Uterus (tissue), 4 donors: ENCODE results near the gene MUC20. TPM values are rescaled to one million over a fixed set of nuclear protein-coding genes. Genes with fewer than 3 reads are reported as not detected.
A peak's percentile ranks its signal among the peaks of the same experiment; 100 is the strongest.

Experiments used
- DNase-seq, 2 donors: peaks; one replicate each; pipeline ENCODE4 v3.0.0-alpha.2; 2019 to 2020
- H3K27ac ChIP-seq, 2 donors: fragments of 200-600 bp; sonication (generic); 1 replicate in 1 of 2; 2 replicates in 1 of 2; pipeline ENCODE4 v1.5.1; 2016 to 2018
- H3K27me3 ChIP-seq, 2 donors: fragments of 200-600 bp; sonication (generic); one replicate each; pipeline ENCODE4 v1.5.1; 2018 to 2019; ENCODE audit warnings: control low read depth in 1 of 2
- H3K36me3 ChIP-seq, 2 donors: fragments of 200-600 bp; sonication (generic); one replicate each; pipeline ENCODE4 v1.5.1; 2019; ENCODE audit warnings: control low read depth in 1 of 2
- H3K4me1 ChIP-seq, 2 donors: fragments of 200-600 bp; sonication (generic); one replicate each; pipeline ENCODE4 v1.5.1; 2018 to 2019; ENCODE audit warnings: control low read depth in 1 of 2
- H3K4me3 ChIP-seq, 2 donors: fragments of 200-600 bp; sonication (generic); 1 replicate in 1 of 2; 2 replicates in 1 of 2; pipeline ENCODE4 v1.5.1; 2018 to 2019; ENCODE audit warnings: mild to moderate bottlenecking in 1 of 2
- H3K9me3 ChIP-seq, 2 donors: fragments of 200-600 bp; sonication (generic); one replicate each; pipeline ENCODE4 v1.5.1; 2019; ENCODE audit warnings: control low read depth in 1 of 2
- POLR2A ChIP-seq, 2 donors: fragments of 450-650 bp; IDR thresholded peaks; one replicate each; pipeline ENCODE4 v1.6.1; 2016; ENCODE audit warnings: antibody characterized with exemption in 2 of 2, mild to moderate bottlenecking in 1 of 2, moderate library complexity in 1 of 2
- intact Hi-C: fragments of 100-400 bp; cut with DNase I; formaldehyde crosslinking; loops from one replicate; pipeline ENCODE4 v1.15.1; 2023; ENCODE audit warnings: low total_unique reads
- total RNA-seq, 4 donors: library from RNA; depleted of rRNA in 3 of 4; stranded (reverse); fragments of >200 nt in 3 of 4; gene quantifications; one replicate each; pipeline versions ENCODE4 v1.1.0 to v1.2.4, GENCODE V29; 2014 to 2023
- TF ChIP-seq, protein P1 (sequence below), 4 experiments: fragments of 200-600 bp in 2 of 4; fragments of 450-650 bp in 2 of 4; sonication (generic) in 2 of 4; IDR thresholded peaks; one replicate each; pipeline ENCODE4 v1.5.1; 2016 to 2019; ENCODE audit warnings: antibody characterized with exemption in 4 of 4, mild to moderate bottlenecking in 2 of 4, moderate library complexity in 1 of 4
- donor health status: DM: yes; HTN: yes; CAD: no.

The MUC20 gene
- total RNA-seq, 4 donors from 2014 or later, result 0.29 to 17.6 (median 4.4) TPM

DNA sequence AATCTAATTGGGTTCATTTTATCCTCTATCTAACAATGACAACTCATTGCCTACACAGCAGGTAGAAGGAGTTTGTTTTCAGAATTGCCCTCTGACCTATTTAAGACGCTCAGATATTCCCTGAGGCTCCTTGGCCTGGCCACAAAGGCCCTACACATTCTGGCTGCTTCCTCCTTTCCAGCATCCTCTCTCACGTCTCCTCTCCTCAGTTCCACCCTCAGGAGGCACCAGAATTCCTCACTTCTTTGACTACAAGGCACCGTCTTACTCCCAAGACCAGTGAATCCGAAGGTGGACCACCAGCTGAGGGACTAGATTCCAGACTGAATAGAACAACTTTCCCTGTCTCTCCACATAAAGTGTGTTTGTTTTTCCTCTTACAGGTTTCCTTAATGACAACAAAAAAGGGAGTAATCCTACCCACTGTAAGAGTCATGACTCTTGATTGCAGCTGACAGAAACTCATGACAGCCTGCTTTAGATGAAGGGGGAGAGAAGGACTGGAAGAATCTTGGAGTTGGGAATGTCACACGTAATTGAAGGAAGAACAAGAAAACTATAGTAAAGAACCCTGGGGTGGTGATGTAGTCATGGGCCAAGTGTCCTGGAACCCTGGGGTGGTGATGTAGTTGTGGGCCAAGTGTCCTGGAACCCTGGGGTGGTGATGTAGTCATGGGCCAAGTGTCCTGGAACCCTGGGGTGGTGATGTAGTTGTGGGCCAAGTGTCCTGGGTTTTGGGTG lies 22.0 kb upstream of the MUC20 start:
- Histone ChIP-seq H3K36me3 (no peaks in the 10 kb centered on the region), H3K4me3 (no peak overlapping the region), H3K4me1 (peaks cover 0 to 3% of the 10 kb centered on the region in 2 donors), H3K27me3 (no peaks in the 10 kb centered on the region), H3K27ac (peak overlapping the region in 1 of 2 donors; percentile 2), H3K9me3 (no peaks in the 10 kb centered on the region)
- no peak for DNase-seq
- intact Hi-C loops, result no loop called here
- TF ChIP-seq, protein P1, sequence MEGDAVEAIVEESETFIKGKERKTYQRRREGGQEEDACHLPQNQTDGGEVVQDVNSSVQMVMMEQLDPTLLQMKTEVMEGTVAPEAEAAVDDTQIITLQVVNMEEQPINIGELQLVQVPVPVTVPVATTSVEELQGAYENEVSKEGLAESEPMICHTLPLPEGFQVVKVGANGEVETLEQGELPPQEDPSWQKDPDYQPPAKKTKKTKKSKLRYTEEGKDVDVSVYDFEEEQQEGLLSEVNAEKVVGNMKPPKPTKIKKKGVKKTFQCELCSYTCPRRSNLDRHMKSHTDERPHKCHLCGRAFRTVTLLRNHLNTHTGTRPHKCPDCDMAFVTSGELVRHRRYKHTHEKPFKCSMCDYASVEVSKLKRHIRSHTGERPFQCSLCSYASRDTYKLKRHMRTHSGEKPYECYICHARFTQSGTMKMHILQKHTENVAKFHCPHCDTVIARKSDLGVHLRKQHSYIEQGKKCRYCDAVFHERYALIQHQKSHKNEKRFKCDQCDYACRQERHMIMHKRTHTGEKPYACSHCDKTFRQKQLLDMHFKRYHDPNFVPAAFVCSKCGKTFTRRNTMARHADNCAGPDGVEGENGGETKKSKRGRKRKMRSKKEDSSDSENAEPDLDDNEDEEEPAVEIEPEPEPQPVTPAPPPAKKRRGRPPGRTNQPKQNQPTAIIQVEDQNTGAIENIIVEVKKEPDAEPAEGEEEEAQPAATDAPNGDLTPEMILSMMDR (IDR thresholded peaks at IDR 0.05), result no peak
- no peak for TF ChIP-seq POLR2A (IDR thresholded peaks at IDR 0.05)

GRCh38 chr3:195699388-195699771 lies 21.4 kb upstream of the MUC20 start:
- H3K4me1 ChIP-seq, result peaks cover 0 to 3% of the 10 kb centered on the region in 2 donors
- H3K27ac ChIP-seq, result no peak overlapping the region
- H3K27me3 ChIP-seq, result no peaks in the 10 kb centered on the region
- H3K36me3 ChIP-seq, result no peaks in the 10 kb centered on the region
- DNase-seq, result no peak
- H3K9me3 ChIP-seq, result no peaks in the 10 kb centered on the region
- TF ChIP-seq, protein P1 (IDR thresholded peaks at IDR 0.05), result no peak
- no peak for TF ChIP-seq POLR2A (IDR thresholded peaks at IDR 0.05)
- H3K4me3 ChIP-seq, result no peak overlapping the region
- intact Hi-C loops, result no loop called here

- DNase-seq, result no peak
- no peak for TF ChIP-seq POLR2A (IDR thresholded peaks at IDR 0.05)
- TF ChIP-seq, protein P1 (IDR thresholded peaks at IDR 0.05), result no peak
- Histone ChIP-seq H3K9me3 (no peaks in the 10 kb centered on the region), H3K27ac (no peak overlapping the region), H3K36me3 (no peaks in the 10 kb centered on the region), H3K4me1 (peaks cover 0 to 3% of the 10 kb centered on the region in 2 donors), H3K4me3 (no peak overlapping the region), H3K27me3 (no peaks in the 10 kb centered on the region)
- intact Hi-C loops, result no loop called here
Observed at GRCh38 chr3:195699860-195700259, 20.9 kb upstream of the MUC20 start.

DNA sequence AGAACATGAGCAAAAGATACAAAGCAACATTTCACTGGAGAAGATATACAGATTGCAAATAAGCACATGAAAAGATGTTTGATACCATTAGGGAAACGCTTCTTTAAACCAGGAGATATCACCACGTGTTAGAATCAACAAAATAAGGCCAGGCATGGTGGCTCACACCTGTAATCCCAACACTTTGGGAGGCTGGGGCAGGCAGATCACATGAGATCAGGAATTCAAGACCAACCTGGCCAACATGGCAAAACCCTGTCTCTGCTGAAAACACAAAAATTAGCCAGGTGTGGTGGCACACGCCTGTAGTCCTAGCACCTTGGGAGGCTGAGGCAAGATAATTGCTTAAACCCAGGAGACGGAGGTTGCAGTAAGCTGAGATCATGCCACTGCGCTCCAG lies 20.5 kb upstream of the MUC20 start:
- intact Hi-C loops, result no loop called here
- H3K36me3 ChIP-seq, result no peaks in the 10 kb centered on the region
- TF ChIP-seq POLR2A (IDR thresholded peaks at IDR 0.05), result no peak
- TF ChIP-seq, protein P1 (IDR thresholded peaks at IDR 0.05), result no peak
- H3K4me3 ChIP-seq, result no peak overlapping the region
- no peaks in the 10 kb centered on the region for H3K27me3 ChIP-seq
- peaks cover 0 to 3% of the 10 kb centered on the region in 2 donors for H3K4me1 ChIP-seq
- H3K27ac ChIP-seq, result no peak overlapping the region
- no peaks in the 10 kb centered on the region for H3K9me3 ChIP-seq
- no peak for DNase-seq

DNA sequence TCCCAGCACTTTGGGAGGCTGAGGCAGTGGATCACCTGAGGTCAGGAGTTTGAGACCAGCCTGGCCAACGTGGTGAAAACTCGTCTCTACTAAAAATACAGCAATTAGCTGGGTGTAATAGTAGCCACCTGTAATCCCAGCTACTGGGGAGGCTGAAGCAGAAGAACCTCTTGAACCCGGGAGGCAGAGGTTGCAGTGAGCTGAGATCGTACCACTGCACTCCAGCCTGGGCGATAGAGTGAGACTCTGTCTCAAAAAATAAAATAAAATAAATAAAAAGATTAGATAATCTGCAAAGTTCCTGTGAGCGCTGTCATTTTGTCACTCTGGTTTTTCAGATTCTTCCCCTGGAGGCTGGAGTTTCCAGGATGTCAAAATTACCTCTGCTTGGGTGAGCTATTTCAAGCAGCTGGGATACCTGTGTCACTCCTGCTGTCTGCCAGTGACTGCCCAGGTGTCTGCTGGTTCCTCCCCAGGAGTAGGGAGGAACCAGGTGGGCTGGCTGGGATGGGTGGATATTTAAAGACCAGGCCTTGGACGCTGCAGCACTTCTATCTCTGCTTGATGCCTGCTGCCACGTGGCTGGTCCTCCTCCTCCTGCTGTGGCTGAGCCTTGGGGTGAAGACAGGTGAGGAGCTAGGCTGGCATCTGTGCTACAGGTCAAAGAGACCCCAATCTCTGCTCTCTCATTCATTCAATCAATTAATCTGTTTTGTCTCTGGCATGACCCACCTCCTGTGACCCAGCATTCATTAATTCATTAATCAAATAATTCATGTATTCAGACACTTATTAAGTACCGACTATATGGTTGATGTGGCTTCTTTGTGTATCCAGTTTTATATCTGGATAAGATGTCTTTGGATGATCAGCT lies 19.5 kb upstream of the MUC20 start:
- TF ChIP-seq, protein P1 (IDR thresholded peaks at IDR 0.05), result no peak
- no peak for TF ChIP-seq POLR2A (IDR thresholded peaks at IDR 0.05)

More for the DNA sequence above, 19.5 kb upstream of the MUC20 start:
- no peaks in the 10 kb centered on the region for H3K9me3 ChIP-seq
- no peaks in the 10 kb centered on the region for H3K36me3 ChIP-seq
- no peak for DNase-seq
- H3K4me3 ChIP-seq, result no peak overlapping the region
- no peaks in the 10 kb centered on the region for H3K27me3 ChIP-seq
- intact Hi-C loops, result no loop called here
- peaks cover 0 to 3% of the 10 kb centered on the region in 2 donors for H3K4me1 ChIP-seq
- H3K27ac ChIP-seq, result no peak overlapping the region
